ENCODE measurements around the gene RLN1.
A peak's percentile ranks its signal among the peaks of the same experiment; 100 is the strongest.
"Not testable (repeated sequence)": the region's sequence is repeated elsewhere in the genome, so short reads cannot be mapped to it uniquely, and the experiment has no call there.

The RLN1 gene

DNA sequence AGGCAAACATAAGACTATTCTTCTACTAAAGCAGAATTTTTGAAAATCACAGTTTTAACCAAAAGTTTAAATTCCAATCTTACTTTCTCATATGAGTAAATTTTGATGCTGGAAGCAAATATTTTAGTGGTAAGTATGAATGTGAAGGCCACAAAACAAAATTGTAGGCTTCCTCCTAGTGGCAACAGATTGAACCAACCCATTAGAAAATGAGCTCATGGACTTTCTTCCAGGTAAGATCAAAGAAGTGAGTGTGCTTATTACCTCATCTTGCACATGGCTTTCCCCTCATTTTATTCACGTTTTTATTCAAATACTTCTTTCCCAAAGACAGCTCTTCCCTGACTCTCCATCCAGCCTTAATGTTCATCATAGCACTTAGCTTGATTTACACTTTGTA lies 18.6 kb downstream of the RLN1 start:
- no peaks in the 10 kb centered on the region for H3K36me3 ChIP-seq (ENCODE audit: insufficient read depth, low read length)
- H3K9me3 ChIP-seq (ENCODE audit: low read length) = no peaks in the 10 kb centered on the region
- no peak overlapping the region for H2AFZ ChIP-seq (ENCODE audit: low read length)
- no peak overlapping the region for H3K4me3 ChIP-seq (ENCODE audit: low read depth, low read length, poor library complexity, severe bottlenecking)
- H3K9me2 ChIP-seq (ENCODE audit: low read depth, low read length) = no peaks in the 10 kb centered on the region
- H3K4me2 ChIP-seq (ENCODE audit: low read length) = no peak overlapping the region
- H3K27me3 ChIP-seq (ENCODE audit: insufficient read depth, low read length) = no peaks in the 10 kb centered on the region
- no peaks in the 10 kb centered on the region for H4K20me1 ChIP-seq (ENCODE audit: insufficient read depth, low read length)
- no peaks in the 10 kb centered on the region for H3K4me1 ChIP-seq (ENCODE audit: insufficient read depth, low read length, severe bottlenecking)
- no peak overlapping the region for H3K9ac ChIP-seq (ENCODE audit: low read length)
- no peak overlapping the region for H3K27ac ChIP-seq (ENCODE audit: low read depth, low read length, poor library complexity, severe bottlenecking)
- H3F3A ChIP-seq (ENCODE audit: insufficient read depth, low read length) = no peaks in the 10 kb centered on the region
- TF ChIP-seq, protein P1, sequence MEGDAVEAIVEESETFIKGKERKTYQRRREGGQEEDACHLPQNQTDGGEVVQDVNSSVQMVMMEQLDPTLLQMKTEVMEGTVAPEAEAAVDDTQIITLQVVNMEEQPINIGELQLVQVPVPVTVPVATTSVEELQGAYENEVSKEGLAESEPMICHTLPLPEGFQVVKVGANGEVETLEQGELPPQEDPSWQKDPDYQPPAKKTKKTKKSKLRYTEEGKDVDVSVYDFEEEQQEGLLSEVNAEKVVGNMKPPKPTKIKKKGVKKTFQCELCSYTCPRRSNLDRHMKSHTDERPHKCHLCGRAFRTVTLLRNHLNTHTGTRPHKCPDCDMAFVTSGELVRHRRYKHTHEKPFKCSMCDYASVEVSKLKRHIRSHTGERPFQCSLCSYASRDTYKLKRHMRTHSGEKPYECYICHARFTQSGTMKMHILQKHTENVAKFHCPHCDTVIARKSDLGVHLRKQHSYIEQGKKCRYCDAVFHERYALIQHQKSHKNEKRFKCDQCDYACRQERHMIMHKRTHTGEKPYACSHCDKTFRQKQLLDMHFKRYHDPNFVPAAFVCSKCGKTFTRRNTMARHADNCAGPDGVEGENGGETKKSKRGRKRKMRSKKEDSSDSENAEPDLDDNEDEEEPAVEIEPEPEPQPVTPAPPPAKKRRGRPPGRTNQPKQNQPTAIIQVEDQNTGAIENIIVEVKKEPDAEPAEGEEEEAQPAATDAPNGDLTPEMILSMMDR (IDR thresholded peaks at IDR 0.05; ENCODE audit: low read length) = peak; percentile 37; the same call in 1 of the 2 replicates
- TF ChIP-seq EZH2 (IDR thresholded peaks at IDR 0.05; ENCODE audit: borderline replicate concordance, low read length) = no peak
- H3K79me2 ChIP-seq (ENCODE audit: insufficient read depth, low read length) = no peaks in the 10 kb centered on the region

DNA sequence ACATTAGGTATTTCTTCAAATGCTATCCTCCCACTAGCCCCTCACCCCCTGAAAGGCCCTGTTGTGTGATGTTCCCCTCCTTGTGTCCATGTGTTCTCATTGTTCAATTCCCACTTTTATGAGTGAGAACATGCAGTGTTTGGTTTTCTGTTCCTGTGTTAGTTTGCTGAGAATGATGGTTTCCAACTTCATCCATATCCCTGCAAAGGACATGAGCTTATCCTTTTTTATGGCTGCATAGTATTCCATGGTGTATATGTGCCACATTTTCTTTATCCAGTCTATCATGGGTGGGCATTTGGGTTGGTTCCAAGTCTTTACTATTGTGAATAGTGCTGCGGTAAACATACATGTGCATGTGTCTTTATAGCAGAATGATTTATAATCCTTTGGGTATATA lies 23.3 kb downstream of the RLN1 start:
- H3K4me3 ChIP-seq (ENCODE audit: low read depth, low read length, poor library complexity, severe bottlenecking); H3K79me2 ChIP-seq (ENCODE audit: insufficient read depth, low read length); H3K36me3 ChIP-seq (ENCODE audit: insufficient read depth, low read length); H3K9ac ChIP-seq (ENCODE audit: low read length); H3F3A ChIP-seq (ENCODE audit: insufficient read depth, low read length); H4K20me1 ChIP-seq (ENCODE audit: insufficient read depth, low read length); H2AFZ ChIP-seq (ENCODE audit: low read length); H3K9me2 ChIP-seq (ENCODE audit: low read depth, low read length); H3K4me1 ChIP-seq (ENCODE audit: insufficient read depth, low read length, severe bottlenecking); H3K27me3 ChIP-seq (ENCODE audit: insufficient read depth, low read length); H3K4me2 ChIP-seq (ENCODE audit: low read length); H3K27ac ChIP-seq (ENCODE audit: low read depth, low read length, poor library complexity, severe bottlenecking): not testable (repeated sequence)
- H3K9me3 ChIP-seq (ENCODE audit: low read length) = peaks cover 12% of the 10 kb centered on the region

DNA sequence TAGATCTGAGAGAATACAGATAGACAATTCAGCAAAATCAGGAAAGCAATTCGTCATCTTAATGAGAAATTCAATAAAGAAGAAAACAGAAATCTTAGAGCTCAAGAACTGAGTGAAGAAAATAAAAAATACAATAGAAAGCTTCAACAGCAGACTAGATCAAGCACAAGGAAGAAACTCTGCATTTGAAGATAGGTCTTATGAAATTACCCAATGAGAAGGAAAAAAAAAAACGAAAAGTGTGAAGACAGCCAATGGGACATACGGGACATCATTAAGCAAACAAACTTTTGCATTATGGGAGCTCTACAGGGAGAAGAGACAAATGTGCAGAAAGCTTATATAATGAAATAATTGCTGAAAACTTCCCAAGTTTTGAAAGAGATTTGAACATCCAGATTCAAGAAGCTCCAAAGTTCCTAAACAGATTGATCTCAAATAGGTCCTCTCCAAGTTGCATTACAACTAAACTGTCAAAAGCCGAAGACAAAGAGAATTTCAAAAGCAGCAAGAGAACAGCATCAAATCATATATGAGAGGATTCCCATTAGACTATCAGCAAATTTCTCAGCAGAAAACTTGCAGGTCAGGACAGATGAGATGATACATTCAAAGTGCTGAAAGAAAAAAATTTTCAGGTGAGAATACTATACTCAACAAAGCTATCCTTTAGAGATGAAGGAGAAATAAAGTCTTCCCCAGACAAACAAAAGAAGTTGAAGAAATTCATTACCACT lies 24.3 kb downstream of the RLN1 start:
- H3K9me2 ChIP-seq (ENCODE audit: low read depth, low read length) = no peaks in the 10 kb centered on the region
- H3K36me3 ChIP-seq (ENCODE audit: insufficient read depth, low read length) = no peaks in the 10 kb centered on the region; the same call in 1 of the 2 replicates
- no peak overlapping the region for H3K9ac ChIP-seq (ENCODE audit: low read length)
- H3K4me2 ChIP-seq (ENCODE audit: low read length) = no peak overlapping the region
- no peak overlapping the region for H3K4me3 ChIP-seq (ENCODE audit: low read depth, low read length, poor library complexity, severe bottlenecking)
- TF ChIP-seq, protein P1 (IDR thresholded peaks at IDR 0.05; ENCODE audit: low read length) = no peak
- no peak for TF ChIP-seq EZH2 (IDR thresholded peaks at IDR 0.05; ENCODE audit: borderline replicate concordance, low read length)
- peaks cover 12% of the 10 kb centered on the region for H3K9me3 ChIP-seq (ENCODE audit: low read length)
- no peaks in the 10 kb centered on the region for H3K79me2 ChIP-seq (ENCODE audit: insufficient read depth, low read length)
- H4K20me1 ChIP-seq (ENCODE audit: insufficient read depth, low read length) = no peaks in the 10 kb centered on the region
- H3F3A ChIP-seq (ENCODE audit: insufficient read depth, low read length) = no peaks in the 10 kb centered on the region
- no peak overlapping the region for H2AFZ ChIP-seq (ENCODE audit: low read length)
- no peak overlapping the region for H3K27ac ChIP-seq (ENCODE audit: low read depth, low read length, poor library complexity, severe bottlenecking)
- H3K27me3 ChIP-seq (ENCODE audit: insufficient read depth, low read length) = no peaks in the 10 kb centered on the region
- no peaks in the 10 kb centered on the region for H3K4me1 ChIP-seq (ENCODE audit: insufficient read depth, low read length, severe bottlenecking)

DNA sequence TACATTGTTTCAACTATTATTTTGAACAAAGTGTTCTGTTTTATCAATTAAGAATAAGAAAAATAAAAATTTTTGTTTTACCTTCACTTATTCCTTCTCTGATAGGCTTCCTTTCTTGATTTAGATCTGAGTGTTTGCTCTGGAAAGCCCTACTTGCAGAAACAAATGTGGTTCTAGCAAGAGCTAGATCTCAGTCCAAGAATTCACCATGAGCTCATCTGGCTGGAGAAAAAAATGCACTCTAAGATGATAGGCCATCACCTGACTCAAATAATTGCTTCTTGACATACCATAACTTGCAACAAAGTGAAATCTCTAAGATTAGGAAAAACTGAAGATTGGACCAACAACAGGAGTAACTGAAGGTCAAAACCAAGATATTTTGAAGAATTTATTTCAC lies 28.8 kb downstream of the RLN1 start:
- Histone ChIP-seq H3K79me2 (ENCODE audit: insufficient read depth, low read length) (no peaks in the 10 kb centered on the region), H4K20me1 (ENCODE audit: insufficient read depth, low read length) (no peaks in the 10 kb centered on the region), H3K36me3 (ENCODE audit: insufficient read depth, low read length) (no peaks in the 10 kb centered on the region; the same call in 1 of the 2 replicates), H3K27ac (ENCODE audit: low read depth, low read length, poor library complexity, severe bottlenecking) (no peak overlapping the region), H3K4me3 (ENCODE audit: low read depth, low read length, poor library complexity, severe bottlenecking) (no peak overlapping the region), H2AFZ (ENCODE audit: low read length) (no peak overlapping the region), H3K9me3 (ENCODE audit: low read length) (peaks cover 12% of the 10 kb centered on the region), H3K9ac (ENCODE audit: low read length) (no peak overlapping the region), H3K4me1 (ENCODE audit: insufficient read depth, low read length, severe bottlenecking) (no peaks in the 10 kb centered on the region), H3K4me2 (ENCODE audit: low read length) (no peak overlapping the region), H3K27me3 (ENCODE audit: insufficient read depth, low read length) (no peaks in the 10 kb centered on the region), H3K9me2 (ENCODE audit: low read depth, low read length) (no peaks in the 10 kb centered on the region), H3F3A (ENCODE audit: insufficient read depth, low read length) (no peaks in the 10 kb centered on the region)
- no peak for TF ChIP-seq EZH2 (IDR thresholded peaks at IDR 0.05; ENCODE audit: borderline replicate concordance, low read length)
- TF ChIP-seq, protein P1 (IDR thresholded peaks at IDR 0.05; ENCODE audit: low read length) = no peak
